Measurements from ENCODE around the gene LINGO3.
"Not testable (repeated sequence)": the region's sequence is repeated elsewhere in the genome, so short reads cannot be mapped to it uniquely, and the experiment has no call there.

Gene LINGO3

GRCh38 chr19:2303211-2303798 is 4.6 kb downstream of the LINGO3 start:
- DNase-seq = no peak

GRCh38 chr19:2302319-2303210 is 5.4 kb downstream of the LINGO3 start:
- no peak for DNase-seq

- no peak for DNase-seq
These were observed 7.4 kb downstream of the LINGO3 start for GRCh38 chr19:2300533-2300932.

GRCh38 chr19:2296141-2296540 is 11.8 kb downstream of the LINGO3 start:
- no peak for DNase-seq

- DNase-seq = no peak
These were observed 13.1 kb downstream of the LINGO3 start for GRCh38 chr19:2294687-2295335.

GRCh38 chr19:2291185-2291751 is 16.7 kb downstream of the LINGO3 start:
- no peak for DNase-seq

GRCh38 chr19:2290441-2291184 is 17.3 kb downstream of the LINGO3 start:
- DNase-seq = no peak

GRCh38 chr19:2289714-2290435 is 18.1 kb downstream of the LINGO3 start:
- no peak for DNase-seq

GRCh38 chr19:2288818-2289713 is 18.9 kb downstream of the LINGO3 start:
- no peak for DNase-seq

- DNase-seq = peak; percentile 27
These were observed 19.6 kb downstream of the LINGO3 start for GRCh38 chr19:2288338-2288817.

GRCh38 chr19:2287585-2288337 is 20.2 kb downstream of the LINGO3 start:
- no peak for DNase-seq

- no peak for DNase-seq
These were observed 21.4 kb downstream of the LINGO3 start for GRCh38 chr19:2286402-2287140.

- DNase-seq = no peak
These were observed 24.0 kb downstream of the LINGO3 start for GRCh38 chr19:2283835-2284507.

GRCh38 chr19:2282862-2283237 is 25.1 kb downstream of the LINGO3 start:
- DNase-seq = no peak

- DNase-seq = no peak
These were observed 25.7 kb downstream of the LINGO3 start, which contains the start of gene PEAK3 for GRCh38 chr19:2282062-2282861. Gene PEAK3 (minus strand): TSS chr19:2282175. CDS start chr19:2280931, 1,244 bp downstream.

GRCh38 chr19:2281265-2282061 is 26.5 kb downstream of the LINGO3 start:
- not testable (repeated sequence) for DNase-seq
